MM.1S (cell line): ENCODE measurements around the gene RPL35A.
"Not testable (repeated sequence)": the region's sequence is repeated elsewhere in the genome, so short reads cannot be mapped to it uniquely, and the experiment has no call there.

ENCODE experiments used
- DNase-seq: peaks from one replicate; pipeline ENCODE4 v3.0.0-alpha.2; 2015
- H2AFZ ChIP-seq: fragments of 300-600 bp; sonication (generic); 2 replicates; pipeline ENCODE4 v1.6.0; 2016; ENCODE audit warnings: antibody characterized with exemption, low read length
- H3F3A ChIP-seq: fragments of 300-600 bp; sonication (generic); 2 replicates; pipeline ENCODE4 v1.6.1; 2016; ENCODE audit warnings: mild to moderate bottlenecking, antibody characterized with exemption, low read length, moderate library complexity, mixed read lengths; ENCODE audit not compliant: insufficient read depth
- H3K27ac ChIP-seq: fragments of 300-600 bp; sonication (generic); 2 replicates; pipeline ENCODE4 v1.5.1; 2016; ENCODE audit warnings: mild to moderate bottlenecking, low read length
- H3K27me3 ChIP-seq: fragments of 300-600 bp; sonication (generic); replicated peaks from 2 replicates; pipeline ENCODE4 v1.6.0; 2016; ENCODE audit warnings: low read length; ENCODE audit not compliant: insufficient read depth
- H3K36me3 ChIP-seq: fragments of 300-600 bp; sonication (generic); replicated peaks from 2 replicates; pipeline ENCODE4 v1.6.1; 2016; ENCODE audit warnings: mild to moderate bottlenecking, low read length, mixed read lengths; ENCODE audit not compliant: insufficient read depth
- H3K4me1 ChIP-seq: fragments of 300-600 bp; sonication (generic); 2 replicates; pipeline ENCODE4 v1.6.1; 2016; ENCODE audit warnings: low read length, mixed read lengths
- H3K4me2 ChIP-seq: fragments of 300-600 bp; sonication (generic); 2 replicates; pipeline ENCODE4 v1.6.0; 2016; ENCODE audit warnings: low read depth, low read length
- H3K4me3 ChIP-seq: fragments of 300-600 bp; sonication (generic); 2 replicates; pipeline ENCODE4 v1.5.1; 2016; ENCODE audit warnings: low read length, mixed read lengths
- H3K79me2 ChIP-seq: fragments of 300-600 bp; sonication (generic); 2 replicates; pipeline ENCODE4 v1.6.1; 2016; ENCODE audit warnings: mixed run types, low read length, mixed read lengths
- H3K9ac ChIP-seq: fragments of 300-600 bp; sonication (generic); 2 replicates; pipeline ENCODE4 v1.6.1; 2016; ENCODE audit warnings: low read length, mixed read lengths
- H3K9me2 ChIP-seq: fragments of 300-600 bp; sonication (generic); replicated peaks from 2 replicates; pipeline ENCODE4 v1.6.1; 2016; ENCODE audit warnings: mild to moderate bottlenecking, low read length, mixed read lengths; ENCODE audit not compliant: insufficient read depth
- H3K9me3 ChIP-seq: fragments of 300-600 bp; sonication (generic); replicated peaks from 2 replicates; pipeline ENCODE4 v1.6.1; 2016; ENCODE audit warnings: mild to moderate bottlenecking, low read length, mixed read lengths; ENCODE audit not compliant: insufficient read depth
- H4K20me1 ChIP-seq: fragments of 300-600 bp; sonication (generic); 2 replicates; pipeline ENCODE4 v1.6.1; 2016; ENCODE audit warnings: mild to moderate bottlenecking, low read length, moderate library complexity, mixed read lengths; ENCODE audit not compliant: insufficient read depth
- CTCF ChIP-seq: fragments of 300-600 bp; sonication (generic); IDR thresholded peaks from 2 replicates; pipeline ENCODE4 v1.5.1; 2016; ENCODE audit warnings: antibody characterized with exemption, low read length, mixed read lengths
- EZH2 ChIP-seq: fragments of 300-600 bp; sonication (generic); optimal IDR thresholded peaks from 2 replicates; pipeline ENCODE3; 2017; ENCODE audit warnings: low read depth, mild to moderate bottlenecking, antibody characterized with exemption, low read length, mixed read lengths
- EZH2phosphoT487 ChIP-seq: fragments of 300-600 bp; sonication (generic); IDR thresholded peaks from 2 replicates; pipeline ENCODE4 v1.6.1; 2018; ENCODE audit warnings: antibody characterized with exemption, low read length

RPL35A gene

GRCh38 chr3:197912741-197913476, 37.1 kb upstream of the RPL35A start:
- Histone ChIP-seq H3K9ac (no peak overlapping the region), H3K79me2 (no peaks in the 10 kb centered on the region), H3K4me1 (no peaks in the 10 kb centered on the region), H3F3A (no peaks in the 10 kb centered on the region), H4K20me1 (no peaks in the 10 kb centered on the region), H3K4me3 (no peak overlapping the region), H3K9me3 (no peaks in the 10 kb centered on the region), H3K27ac (no peak overlapping the region), H3K36me3 (no peaks in the 10 kb centered on the region), H2AFZ (no peak overlapping the region), H3K4me2 (no peak overlapping the region), H3K9me2 (no peaks in the 10 kb centered on the region), H3K27me3 (no peaks in the 10 kb centered on the region)
- DNase-seq, result no peak
- TF ChIP-seq EZH2phosphoT487 (no peak), EZH2 (no peak), CTCF (no peak)

- no peaks in the 10 kb centered on the region for H3K79me2 ChIP-seq
- H3K4me1 ChIP-seq, result no peaks in the 10 kb centered on the region
- H3K9me2 ChIP-seq, result no peaks in the 10 kb centered on the region
- no peak overlapping the region for H3K4me3 ChIP-seq
- no peaks in the 10 kb centered on the region for H3K36me3 ChIP-seq
- H3K4me2 ChIP-seq, result no peak overlapping the region
- H3K9ac ChIP-seq, result no peak overlapping the region
- no peaks in the 10 kb centered on the region for H4K20me1 ChIP-seq
- H3K27me3 ChIP-seq, result no peaks in the 10 kb centered on the region
- TF ChIP-seq CTCF, result no peak
- TF ChIP-seq EZH2phosphoT487, result no peak
- TF ChIP-seq EZH2, result no peak
- no peaks in the 10 kb centered on the region for H3F3A ChIP-seq
- H2AFZ ChIP-seq, result no peak overlapping the region
- H3K27ac ChIP-seq, result no peak overlapping the region
- DNase-seq, result no peak
- no peaks in the 10 kb centered on the region for H3K9me3 ChIP-seq
These were observed 36.2 kb upstream of the RPL35A start for GRCh38 chr3:197913641-197914380.

GRCh38 chr3:197921429-197922275, 28.3 kb upstream of the RPL35A start:
- H3K4me3 ChIP-seq, H3F3A ChIP-seq, H3K27ac ChIP-seq, H4K20me1 ChIP-seq, H3K27me3 ChIP-seq, H3K9me3 ChIP-seq, H3K79me2 ChIP-seq, H3K9me2 ChIP-seq, H3K36me3 ChIP-seq, H3K4me2 ChIP-seq, H2AFZ ChIP-seq, H3K4me1 ChIP-seq, H3K9ac ChIP-seq: not testable (repeated sequence)
- DNase-seq, result peak; percentile 32
